Hepatocyte (in vitro differentiated cells): Measurements from ENCODE around the gene TFG. TPM values are rescaled to one million over a fixed set of nuclear protein-coding genes. Genes with fewer than 3 reads are reported as not detected.
"Not testable (repeated sequence)": the region's sequence is repeated elsewhere in the genome, so short reads cannot be mapped to it uniquely, and the experiment has no call there.

Experiments used
- DNase-seq: peaks from one replicate; pipeline ENCODE4 v3.0.0-alpha.2; 2016; ENCODE audit warnings: low spot score
- H2AFZ ChIP-seq: fragments of 200-600 bp; sonication (generic); 2 replicates; pipeline ENCODE4 v1.6.0; 2016; ENCODE audit warnings: antibody characterized with exemption, mild to moderate bottlenecking
- H3K27ac ChIP-seq: fragments of 200-600 bp; sonication (generic); 2 replicates; pipeline ENCODE4 v1.5.1; 2016; ENCODE audit warnings: mild to moderate bottlenecking
- H3K27me3 ChIP-seq: fragments of 200-600 bp; sonication (generic); 2 replicates; pipeline ENCODE4 v1.6.1; 2016
- H3K36me3 ChIP-seq: fragments of 200-600 bp; sonication (generic); replicated peaks from 2 replicates; pipeline ENCODE4 v1.5.1; 2016; ENCODE audit warnings: low read depth; ENCODE audit not compliant: insufficient read depth
- H3K4me1 ChIP-seq: fragments of 200-600 bp; sonication (generic); 2 replicates; pipeline ENCODE4 v1.5.1; 2016; ENCODE audit warnings: mild to moderate bottlenecking, moderate library complexity; ENCODE audit not compliant: insufficient read depth
- H3K4me2 ChIP-seq: fragments of 200-600 bp; sonication (generic); 2 replicates; pipeline ENCODE4 v1.6.0; 2016
- H3K4me3 ChIP-seq: fragments of 200-600 bp; sonication (generic); 2 replicates; pipeline ENCODE4 v1.5.1; 2016; ENCODE audit warnings: mild to moderate bottlenecking
- H3K79me2 ChIP-seq: fragments of 200-600 bp; sonication (generic); 2 replicates; pipeline ENCODE4 v1.6.0; 2017; ENCODE audit warnings: mild to moderate bottlenecking
- H3K9me2 ChIP-seq: fragments of 200-600 bp; sonication (generic); replicated peaks from 2 replicates; pipeline ENCODE4 v1.6.0; 2017; ENCODE audit warnings: mild to moderate bottlenecking; ENCODE audit not compliant: insufficient read depth
- H3K9me3 ChIP-seq: fragments of 200-600 bp; sonication (generic); 2 replicates; pipeline ENCODE4 v1.5.1; 2016; ENCODE audit warnings: low read depth, mild to moderate bottlenecking
- H4K20me1 ChIP-seq: fragments of 200-600 bp; sonication (generic); 2 replicates; pipeline ENCODE4 v1.6.0; 2016; ENCODE audit warnings: mild to moderate bottlenecking; ENCODE audit not compliant: insufficient read depth, poor library complexity, severe bottlenecking
- CTCF ChIP-seq: fragments of 200-600 bp; sonication (generic); IDR thresholded peaks from 2 replicates; pipeline ENCODE4 v1.5.1; 2016; ENCODE audit warnings: antibody characterized with exemption, mild to moderate bottlenecking; ENCODE audit not compliant: poor library complexity
- EZH2 ChIP-seq: fragments of 200-600 bp; sonication (generic); IDR thresholded peaks from 2 replicates; pipeline ENCODE4 v1.6.1; 2016; ENCODE audit warnings: antibody characterized with exemption, mild to moderate bottlenecking, borderline replicate concordance
- EZH2phosphoT487 ChIP-seq: fragments of 200-600 bp; sonication (generic); IDR thresholded peaks from one replicate; pipeline ENCODE4 v1.6.1; 2018; ENCODE audit warnings: antibody characterized with exemption, mild to moderate bottlenecking, low read depth, moderate library complexity; ENCODE audit not compliant: unreplicated experiment, severe bottlenecking
- WGBS: methylation state at CpG from one replicate; pipeline ENCODE4 v1.1.6; 2016; ENCODE audit warnings: low lambda C conversion rate; ENCODE audit errors: missing lambda C conversion rate; 5-methylcytosine and 5-hydroxymethylcytosine counted together
- polyA plus RNA-seq: library from polyadenylated mRNA; unstranded; fragments of >200 nt; fragmentation: Nextera tagmentation; extraction: Ambion mirVana; gene quantifications from 2 replicates; pipeline ENCODE4 v1.2.1, GENCODE V29; 2016
- total RNA-seq: library from RNA; depleted of rRNA; stranded (reverse); fragments of >200 nt; gene quantifications from 2 replicates; pipeline ENCODE4 v1.2.3, GENCODE V29; 2014

TFG gene
- total and polyA plus RNA-seq, 2 experiments from 2014 or later, result 150 to 228 TPM

GRCh38 chr3:100670995-100671394 lies 38.3 kb upstream of the TFG start:
- 92% methylated on average over 2 of the region's 2 CpGs for WGBS
- DNase-seq, H4K20me1 ChIP-seq, H3K4me3 ChIP-seq, H3K4me2 ChIP-seq, H3K27ac ChIP-seq, H3K27me3 ChIP-seq, H3K79me2 ChIP-seq, H3K9me2 ChIP-seq, H2AFZ ChIP-seq, H3K9me3 ChIP-seq, H3K4me1 ChIP-seq, H3K36me3 ChIP-seq: not testable (repeated sequence)

GRCh38 chr3:100681496-100681895 lies 27.8 kb upstream of the TFG start:
- no peaks in the 10 kb centered on the region for H3K27me3 ChIP-seq
- no peak overlapping the region for H3K4me3 ChIP-seq
- no peaks in the 10 kb centered on the region for H3K4me1 ChIP-seq
- no peaks in the 10 kb centered on the region for H3K79me2 ChIP-seq
- no peaks in the 10 kb centered on the region for H3K36me3 ChIP-seq
- no peak for DNase-seq
- H3K9me2 ChIP-seq, result no peaks in the 10 kb centered on the region
- 100% methylated on average over 1 of the region's 1 CpG for WGBS
- H4K20me1 ChIP-seq, result no peaks in the 10 kb centered on the region
- TF ChIP-seq EZH2phosphoT487, result no peak
- no peak for TF ChIP-seq CTCF
- TF ChIP-seq EZH2, result no peak
- H3K4me2 ChIP-seq, result no peak overlapping the region
- no peak overlapping the region for H2AFZ ChIP-seq
- peak overlapping the region; percentile 46 for H3K27ac ChIP-seq
- peaks cover 4% of the 10 kb centered on the region for H3K9me3 ChIP-seq

GRCh38 chr3:100682056-100682853 lies 27.0 kb upstream of the TFG start:
- no peaks in the 10 kb centered on the region for H3K27me3 ChIP-seq
- no peaks in the 10 kb centered on the region for H4K20me1 ChIP-seq
- no peaks in the 10 kb centered on the region for H3K9me3 ChIP-seq
- no peaks in the 10 kb centered on the region for H3K9me2 ChIP-seq
- no peaks in the 10 kb centered on the region for H3K36me3 ChIP-seq
- H3K27ac ChIP-seq, result no peak overlapping the region
- H3K4me3 ChIP-seq, result no peak overlapping the region
- TF ChIP-seq EZH2 (no peak), CTCF (no peak), EZH2phosphoT487 (no peak)
- no peaks in the 10 kb centered on the region for H3K4me1 ChIP-seq
- H2AFZ ChIP-seq, result no peak overlapping the region
- no peak for DNase-seq
- 95% methylated on average over 41 of the region's 41 CpGs for WGBS
- no peaks in the 10 kb centered on the region for H3K79me2 ChIP-seq
- H3K4me2 ChIP-seq, result no peak overlapping the region

- Histone ChIP-seq H3K27me3 (no peaks in the 10 kb centered on the region), H3K4me2 (no peak overlapping the region), H3K79me2 (no peaks in the 10 kb centered on the region), H3K4me1 (no peaks in the 10 kb centered on the region), H3K4me3 (no peak overlapping the region), H3K9me2 (no peaks in the 10 kb centered on the region), H3K36me3 (no peaks in the 10 kb centered on the region), H2AFZ (no peak overlapping the region), H3K9me3 (no peaks in the 10 kb centered on the region), H4K20me1 (no peaks in the 10 kb centered on the region), H3K27ac (no peak overlapping the region)
- TF ChIP-seq EZH2, result no peak
- no peak for TF ChIP-seq EZH2phosphoT487
- TF ChIP-seq CTCF, result no peak
- 90% methylated on average over 18 of the region's 18 CpGs for WGBS
- DNase-seq, result no peak
These were observed 26.2 kb upstream of the TFG start for GRCh38 chr3:100682854-100683760.
